HFFc6 (cell line): ENCODE data around the gene XPNPEP1. TPM values are rescaled to one million over a fixed set of nuclear protein-coding genes. Genes with fewer than 3 reads are reported as not detected.

Source experiments
- DNase-seq: peaks from one replicate; pipeline ENCODE4 v3.0.0-alpha.2; 2018
- H3K27ac Mint-ChIP-seq: 2 replicates; pipeline ENCODE4 v1.8.0; 2020; ENCODE audit warnings: mild to moderate bottlenecking, mixed read lengths
- H3K27me3 Mint-ChIP-seq: 2 replicates; pipeline ENCODE4 v1.8.0; 2021; ENCODE audit warnings: mild to moderate bottlenecking, moderate library complexity, mixed read lengths; ENCODE audit not compliant: insufficient read depth
- H3K36me3 Mint-ChIP-seq: 2 replicates; pipeline ENCODE4 v1.8.0; 2021; ENCODE audit warnings: low read depth, mixed read lengths
- H3K4me1 Mint-ChIP-seq: 2 replicates; pipeline ENCODE4 v1.8.0; 2020; ENCODE audit warnings: low read depth, mixed read lengths
- H3K4me3 Mint-ChIP-seq: 2 replicates; pipeline ENCODE4 v1.8.0; 2020; ENCODE audit warnings: mild to moderate bottlenecking, moderate library complexity, mixed read lengths
- H3K9me3 Mint-ChIP-seq: 2 replicates; pipeline ENCODE4 v1.8.0; 2020; ENCODE audit warnings: mild to moderate bottlenecking, mixed read lengths
- total RNA-seq, 6 experiments: library from RNA; stranded (reverse); fragmentation: NEBNext Ultra II Directional; extraction: Animal tissue kit (Norgen Biotek cat#: 25700); gene quantifications; 2 replicates in 1 of 6; 3 replicates in 5 of 6; pipeline ENCODE4 v1.2.3, GENCODE V29; 2021
- TF ChIP-seq, protein P1 (sequence below): fragments of 200-600 bp; sonication (generic); IDR thresholded peaks from 2 replicates; pipeline ENCODE4 v1.5.0; 2021; ENCODE audit warnings: antibody characterized with exemption, mild to moderate bottlenecking

Gene XPNPEP1
- total RNA-seq, 6 experiments from 2014 or later, result 54.1 to 62.7 (median 58.9) TPM

DNA sequence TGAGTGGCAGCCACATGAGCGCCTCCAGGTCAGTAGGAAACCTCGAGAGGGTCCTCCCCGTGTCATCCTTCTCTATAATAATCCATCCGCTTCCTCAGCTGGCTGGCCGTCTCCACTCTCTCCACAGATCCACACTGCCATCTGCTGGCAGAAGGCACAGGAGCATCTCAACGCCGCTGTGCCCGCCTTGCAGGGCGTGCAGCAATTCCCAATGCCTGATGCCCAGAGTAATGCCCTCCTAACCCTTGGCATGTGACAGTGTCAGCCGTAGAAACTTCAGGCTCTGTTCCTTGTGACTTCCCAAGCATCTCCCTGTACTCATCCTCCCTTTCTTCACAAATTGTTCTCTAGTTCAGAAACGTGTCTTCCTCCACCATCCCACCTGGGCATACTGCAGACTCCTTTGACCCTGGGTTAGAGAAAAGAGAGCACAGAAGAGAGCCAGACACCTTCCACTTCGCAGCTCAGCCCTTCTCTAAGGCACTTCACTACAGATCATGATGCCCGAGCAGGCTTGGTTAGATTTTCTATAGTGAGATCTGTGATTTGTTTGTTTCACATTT lies 70.8 kb downstream of the XPNPEP1 start:
- H3K27me3 Mint-ChIP-seq, result peaks cover 14% of the 10 kb centered on the region
- H3K4me3 Mint-ChIP-seq, result peak overlapping the region; percentile 8
- DNase-seq, result peak; percentile 65
- TF ChIP-seq, protein P1, sequence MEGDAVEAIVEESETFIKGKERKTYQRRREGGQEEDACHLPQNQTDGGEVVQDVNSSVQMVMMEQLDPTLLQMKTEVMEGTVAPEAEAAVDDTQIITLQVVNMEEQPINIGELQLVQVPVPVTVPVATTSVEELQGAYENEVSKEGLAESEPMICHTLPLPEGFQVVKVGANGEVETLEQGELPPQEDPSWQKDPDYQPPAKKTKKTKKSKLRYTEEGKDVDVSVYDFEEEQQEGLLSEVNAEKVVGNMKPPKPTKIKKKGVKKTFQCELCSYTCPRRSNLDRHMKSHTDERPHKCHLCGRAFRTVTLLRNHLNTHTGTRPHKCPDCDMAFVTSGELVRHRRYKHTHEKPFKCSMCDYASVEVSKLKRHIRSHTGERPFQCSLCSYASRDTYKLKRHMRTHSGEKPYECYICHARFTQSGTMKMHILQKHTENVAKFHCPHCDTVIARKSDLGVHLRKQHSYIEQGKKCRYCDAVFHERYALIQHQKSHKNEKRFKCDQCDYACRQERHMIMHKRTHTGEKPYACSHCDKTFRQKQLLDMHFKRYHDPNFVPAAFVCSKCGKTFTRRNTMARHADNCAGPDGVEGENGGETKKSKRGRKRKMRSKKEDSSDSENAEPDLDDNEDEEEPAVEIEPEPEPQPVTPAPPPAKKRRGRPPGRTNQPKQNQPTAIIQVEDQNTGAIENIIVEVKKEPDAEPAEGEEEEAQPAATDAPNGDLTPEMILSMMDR, result peak; percentile 93
- H3K36me3 Mint-ChIP-seq, result no peaks in the 10 kb centered on the region
- H3K9me3 Mint-ChIP-seq, result no peaks in the 10 kb centered on the region
- no peak overlapping the region for H3K27ac Mint-ChIP-seq
- H3K4me1 Mint-ChIP-seq, result peaks cover 10% of the 10 kb centered on the region

DNA sequence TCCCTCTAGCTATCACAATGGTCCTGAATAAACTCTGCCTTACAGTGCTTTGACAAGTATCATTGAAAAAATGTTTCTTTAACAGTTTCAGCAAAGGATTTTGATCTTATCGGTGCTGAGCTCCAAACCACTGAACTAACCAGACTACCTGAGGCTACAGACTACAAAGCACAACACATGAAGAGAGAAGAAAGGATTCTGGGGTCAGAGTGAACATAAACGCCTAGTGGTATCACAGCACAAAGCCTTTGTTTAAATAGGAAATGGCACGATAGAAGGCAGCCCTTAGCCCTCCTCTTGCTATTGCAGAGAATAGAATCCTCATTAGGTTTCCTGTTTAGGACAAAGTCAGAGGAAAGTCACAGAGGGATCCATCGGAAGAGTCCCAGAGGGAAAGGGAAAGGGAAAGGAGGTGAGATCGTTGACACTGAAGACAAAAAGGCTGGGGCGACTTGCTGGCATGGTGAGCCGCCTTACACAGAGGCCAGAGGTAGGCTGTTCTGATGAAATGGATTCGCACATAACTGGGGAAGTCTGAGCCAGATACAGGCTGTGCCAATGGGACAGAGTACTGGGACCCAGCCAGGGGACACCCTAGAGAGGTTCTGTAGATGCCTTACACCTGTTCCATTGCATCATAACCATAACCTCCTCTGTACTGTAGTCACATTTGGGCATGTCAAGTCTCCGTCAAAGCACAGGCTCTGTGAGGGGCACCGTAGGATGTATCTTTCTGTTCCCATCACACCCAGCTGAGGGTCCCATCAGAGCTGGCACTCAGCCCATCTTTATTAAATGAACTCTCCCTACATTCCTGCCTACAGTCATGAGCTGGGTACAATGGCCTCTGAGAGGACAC lies 71.5 kb downstream of the XPNPEP1 start:
- Mint-ChIP-seq H3K9me3 (no peaks in the 10 kb centered on the region), H3K27me3 (peaks cover 14% of the 10 kb centered on the region), H3K4me3 (no peak overlapping the region; the same call in 1 of the 2 replicates), H3K36me3 (no peaks in the 10 kb centered on the region), H3K4me1 (peaks cover 10% of the 10 kb centered on the region), H3K27ac (no peak overlapping the region)
- TF ChIP-seq, protein P1, result no peak
- no peak for DNase-seq

DNA sequence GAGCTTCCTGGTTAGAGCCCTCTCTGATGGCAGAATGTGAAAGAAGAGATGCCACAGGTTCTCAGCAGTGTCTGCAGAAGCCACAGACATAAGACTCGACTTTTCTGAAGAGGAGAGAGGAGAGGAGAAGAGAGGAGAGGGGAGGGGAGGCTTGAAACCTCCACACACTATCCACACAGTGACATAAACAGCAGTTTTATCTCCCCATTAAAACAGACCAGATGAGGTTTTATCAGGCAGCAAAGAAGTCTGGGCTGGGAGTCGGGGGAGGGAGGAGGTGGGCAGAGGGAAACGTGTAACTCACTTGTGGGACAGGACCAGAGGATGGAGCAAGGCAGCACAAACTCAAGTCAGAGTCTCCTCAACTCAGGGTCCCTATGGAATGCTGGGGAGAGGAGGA lies 76.5 kb downstream of the XPNPEP1 start:
- Mint-ChIP-seq H3K9me3 (no peaks in the 10 kb centered on the region), H3K27me3 (peaks cover 38% of the 10 kb centered on the region), H3K27ac (no peak overlapping the region), H3K4me1 (peaks cover 7% of the 10 kb centered on the region), H3K36me3 (no peaks in the 10 kb centered on the region), H3K4me3 (no peak overlapping the region)
- DNase-seq, result no peak
- TF ChIP-seq, protein P1, result no peak

DNA sequence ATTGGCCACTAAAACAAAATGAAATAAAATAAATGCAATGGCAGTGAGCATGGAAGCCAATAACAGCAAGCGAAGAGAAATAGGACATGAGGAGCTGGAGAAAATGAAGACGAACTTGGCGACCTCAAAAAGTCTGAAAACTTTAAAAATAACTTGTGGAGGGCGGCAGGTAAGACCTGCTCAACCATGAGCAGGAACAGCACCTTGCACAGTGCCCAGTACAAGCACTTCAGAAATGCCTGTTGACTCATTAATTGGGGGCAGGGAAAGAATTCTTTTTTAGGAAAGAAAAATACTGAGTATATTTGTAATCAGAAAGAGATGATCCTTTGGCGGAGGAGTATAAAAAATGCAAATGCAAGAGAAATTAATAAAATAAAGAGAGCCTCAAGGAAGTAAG lies 78.0 kb downstream of the XPNPEP1 start:
- no peak for DNase-seq
- Mint-ChIP-seq H3K4me3 (no peak overlapping the region), H3K9me3 (no peaks in the 10 kb centered on the region), H3K36me3 (no peaks in the 10 kb centered on the region), H3K27me3 (peaks cover 36% of the 10 kb centered on the region), H3K27ac (no peak overlapping the region), H3K4me1 (peaks cover 7% of the 10 kb centered on the region)
- TF ChIP-seq, protein P1, result no peak

DNA sequence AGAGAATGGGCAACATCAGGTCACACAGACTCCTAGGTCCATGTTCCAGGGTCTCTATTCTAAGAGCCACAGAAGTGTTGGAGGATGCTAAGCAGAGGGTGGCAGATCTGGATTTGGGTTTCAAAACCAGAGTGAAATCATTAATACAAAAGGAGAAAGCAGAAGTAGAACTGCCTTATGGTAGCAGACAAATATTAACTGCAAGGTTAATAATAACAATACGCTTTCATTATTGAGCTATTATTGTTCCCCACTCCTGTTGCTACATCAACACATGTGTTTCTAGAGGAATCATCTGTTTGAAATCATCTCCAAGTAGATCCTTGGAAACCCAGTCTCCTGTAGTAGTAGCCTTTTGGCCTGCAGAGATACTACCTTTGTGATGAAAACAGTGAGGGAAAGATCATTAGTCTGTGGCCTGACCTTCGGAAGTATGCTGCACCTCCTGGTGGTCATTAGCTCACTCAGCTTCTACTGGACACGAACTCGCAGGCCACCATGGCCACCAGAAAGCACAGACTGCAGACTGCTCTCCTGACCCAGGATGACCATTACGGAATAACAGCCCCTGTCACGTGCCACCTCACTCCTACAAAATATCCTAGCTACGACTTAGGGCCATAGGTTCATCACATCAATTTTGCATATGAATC lies 84.6 kb downstream of the XPNPEP1 start:
- Mint-ChIP-seq H3K27me3 (peaks cover 16% of the 10 kb centered on the region), H3K27ac (no peak overlapping the region), H3K36me3 (no peaks in the 10 kb centered on the region), H3K4me1 (no peaks in the 10 kb centered on the region), H3K4me3 (no peak overlapping the region), H3K9me3 (no peaks in the 10 kb centered on the region)
- no peak for DNase-seq
- TF ChIP-seq, protein P1, result peak; percentile 40
